ENCODE data around the gene QKI.

QKI gene

GRCh38 chr6:163490826-163491577 lies 76.5 kb downstream of the QKI start:
- DNase-seq = no peak

- no peak for DNase-seq
Observed at GRCh38 chr6:163491737-163492300, 77.3 kb downstream of the QKI start.

GRCh38 chr6:163494279-163494727 lies 79.8 kb downstream of the QKI start:
- no peak for DNase-seq

- DNase-seq = no peak
Observed at GRCh38 chr6:163496205-163496604, 81.7 kb downstream of the QKI start.

- DNase-seq = no peak
Observed at GRCh38 chr6:163500105-163500504, 85.6 kb downstream of the QKI start.

GRCh38 chr6:163501026-163501425 lies 86.5 kb downstream of the QKI start:
- no peak for DNase-seq

GRCh38 chr6:163501439-163501838 lies 86.9 kb downstream of the QKI start:
- no peak for DNase-seq

- DNase-seq = no peak
Observed at GRCh38 chr6:163504984-163505640, 90.6 kb downstream of the QKI start.

- no peak for DNase-seq
Observed at GRCh38 chr6:163507965-163508364, 93.4 kb downstream of the QKI start.

GRCh38 chr6:163513003-163513402 lies 98.5 kb downstream of the QKI start:
- no peak for DNase-seq

- DNase-seq = no peak
Observed at GRCh38 chr6:163513570-163514166, 99.2 kb downstream of the QKI start.

- DNase-seq = no peak
Observed at GRCh38 chr6:163516908-163517307, 102.4 kb downstream of the QKI start.

GRCh38 chr6:163520956-163521355 lies 106.4 kb downstream of the QKI start:
- no peak for DNase-seq

GRCh38 chr6:163522033-163522432 lies 107.5 kb downstream of the QKI start:
- DNase-seq = no peak

GRCh38 chr6:163525926-163526325 lies 111.4 kb downstream of the QKI start:
- DNase-seq = no peak

GRCh38 chr6:163526346-163526745 lies 111.8 kb downstream of the QKI start:
- no peak for DNase-seq

- DNase-seq = no peak
Observed at GRCh38 chr6:163527291-163527690, 112.8 kb downstream of the QKI start.

- no peak for DNase-seq
Observed at GRCh38 chr6:163529605-163530004, 115.1 kb downstream of the QKI start.

- DNase-seq = no peak
Observed at GRCh38 chr6:163530406-163530805, 115.9 kb downstream of the QKI start.

- DNase-seq = no peak
Observed at GRCh38 chr6:163531122-163531521, 116.6 kb downstream of the QKI start.

GRCh38 chr6:163532526-163533078 lies 118.1 kb downstream of the QKI start:
- DNase-seq = no peak

- DNase-seq = no peak
Observed at GRCh38 chr6:163533443-163533842, 118.9 kb downstream of the QKI start.

- DNase-seq = no peak
Observed at GRCh38 chr6:163536770-163537169, 122.3 kb downstream of the QKI start.

Measured in activated T-cell treated with anti-CD3 and anti-CD28 coated beads, Interleukin-2, amount 50 U/mL, for 48 hours (primary cell).